HCT116 (cell line): ENCODE data around the gene SCYGR1. TPM values are rescaled to one million over a fixed set of nuclear protein-coding genes. Genes with fewer than 3 reads are reported as not detected.

ENCODE experiments used
- ATAC-seq: fragments of 200-7000 bp; cut with Tn5 transposase; 2 replicates; pipeline ENCODE4 v1.9.1; 2020; ENCODE audit warnings: mild to moderate bottlenecking, moderate library complexity
- BruUV-seq: library from RNA; stranded (reverse); fragments of 400-500 nt; replicated peaks from 2 replicates; lab custom pipeline; 2021; lab: Mats Ljungman, UMichigan
- CTCF ChIA-PET: fragments of 300-600 bp; sonication (Branson Sonifier 250); formaldehyde crosslinking; loops from one replicate; lab custom pipeline; 2021; ENCODE audit warnings: antibody characterized with exemption; lab: Charles Lee
- POLR2A ChIA-PET: fragments of 300-600, 350-600 bp; sonication (Branson Sonifier 250); formaldehyde crosslinking; loops from one replicate; lab custom pipeline; 2021; ENCODE audit warnings: antibody characterized with exemption; lab: Charles Lee
- RAD21 ChIA-PET, 2 experiments: fragments of 300-600 bp; sonication (Branson Sonifier 250); formaldehyde crosslinking; loops; one replicate each; lab custom pipeline; 2023; ENCODE audit warnings: low total read pairs in 2 of 2; ENCODE audit not compliant: uncharacterized antibody in 2 of 2, unreplicated experiment in 2 of 2, low non-redundant PET in 1 of 2; lab: Charles Lee
- DNase-seq: peaks from one replicate; pipeline ENCODE4 v3.0.0-alpha.2; 2010; ENCODE audit warnings: low read depth, low spot score
- H2AFZ ChIP-seq: fragments of 200-600 bp; shearing (Covaris generic), sonication (generic); 2 replicates; pipeline ENCODE4 v1.6.1; 2017; ENCODE audit warnings: low read depth, mixed run types, mixed read lengths, antibody characterized with exemption, low read length; ENCODE audit not compliant: poor library complexity, severe bottlenecking
- H3K27ac ChIP-seq: 2 replicates; pipeline ENCODE4 v1.5.1; 2012; ENCODE audit warnings: low read depth, low read length
- H3K27me3 ChIP-seq: fragments of 200-600 bp; sonication (generic); 2 replicates; pipeline ENCODE4 v1.6.1; 2016; ENCODE audit warnings: mixed run types, low read length, mixed read lengths; ENCODE audit not compliant: insufficient read depth
- H3K36me3 ChIP-seq, 2 experiments: fragments of 200-500 bp in 1 of 2; fragments of 200-600 bp in 1 of 2; sonication (Bioruptor generic) in 1 of 2; sonication (generic) in 1 of 2; 2 replicates each; pipeline versions ENCODE4 v1.5.1 to v1.6.1; 2014 to 2016; ENCODE audit warnings: low read length in 2 of 2, inconsistent platforms in 1 of 2, mixed read lengths in 1 of 2, mixed run types in 1 of 2; ENCODE audit not compliant: insufficient read depth in 2 of 2, control insufficient read depth in 1 of 2
- H3K4me1 ChIP-seq, 2 experiments: fragments of 200-600 bp in 1 of 2; sonication (generic) in 1 of 2; 2 replicates each; pipeline versions ENCODE4 v1.5.1 to v1.6.1; 2012 to 2017; ENCODE audit warnings: low read length in 2 of 2, inconsistent platforms in 1 of 2, mild to moderate bottlenecking in 1 of 2, mixed read lengths in 1 of 2, mixed run types in 1 of 2, moderate library complexity in 1 of 2; ENCODE audit not compliant: insufficient read depth in 2 of 2, control insufficient read depth in 1 of 2
- H3K4me2 ChIP-seq: fragments of 200-600 bp; sonication (generic); 2 replicates; pipeline ENCODE4 v1.6.1; 2017; ENCODE audit warnings: mixed run types, low read length, mixed read lengths
- H3K4me3 ChIP-seq, 2 experiments: fragments of 200-600 bp in 1 of 2; sonication (generic) in 1 of 2; replicated peaks in 1 of 2; 2 replicates each; pipeline ENCODE4 v1.5.1; 2011 to 2016; ENCODE audit warnings: low read length in 2 of 2, control low read depth in 1 of 2, low read depth in 1 of 2, mild to moderate bottlenecking in 1 of 2, mixed read lengths in 1 of 2, mixed run types in 1 of 2
- H3K79me2 ChIP-seq: fragments of 200-600 bp; sonication (generic); 2 replicates; pipeline ENCODE4 v1.6.1; 2017; ENCODE audit warnings: mild to moderate bottlenecking, mixed run types, low read length, moderate library complexity, mixed read lengths; ENCODE audit not compliant: insufficient read depth
- H3K9ac ChIP-seq: fragments of 200-600 bp; sonication (generic); 2 replicates; pipeline ENCODE4 v1.6.1; 2016; ENCODE audit warnings: low read length, mixed read lengths
- H3K9me2 ChIP-seq: fragments of 200-600 bp; sonication (generic), shearing (Covaris generic); 2 replicates; pipeline ENCODE4 v1.6.1; 2017; ENCODE audit warnings: mixed run types, mild to moderate bottlenecking, moderate library complexity; ENCODE audit not compliant: insufficient read depth
- H3K9me3 ChIP-seq, 2 experiments: fragments of 200-500 bp in 1 of 2; fragments of 200-600 bp in 1 of 2; sonication (Bioruptor generic) in 1 of 2; sonication (generic) in 1 of 2; 2 replicates each; pipeline ENCODE4 v1.6.1; 2014 to 2017; ENCODE audit warnings: low read length in 2 of 2, mixed read lengths in 2 of 2, inconsistent platforms in 1 of 2, low read depth in 1 of 2, mild to moderate bottlenecking in 1 of 2, mixed run types in 1 of 2, moderate library complexity in 1 of 2; ENCODE audit not compliant: control insufficient read depth in 1 of 2, insufficient read depth in 1 of 2
- H4K20me1 ChIP-seq: fragments of 200-600 bp; sonication (generic), shearing (Covaris generic); 2 replicates; pipeline ENCODE4 v1.6.1; 2017; ENCODE audit warnings: mixed run types, mild to moderate bottlenecking, moderate library complexity; ENCODE audit not compliant: insufficient read depth
- CBX3 ChIP-seq: IDR thresholded peaks from 2 replicates; pipeline ENCODE4 v1.6.1; 2012; ENCODE audit warnings: low read depth
- CTCF ChIP-seq, 3 experiments: fragments of 200-600 bp in 1 of 3; sonication (generic) in 1 of 3; IDR thresholded peaks in 2 of 3; conservative IDR thresholded peaks in 1 of 3; 2 replicates each; pipeline ENCODE4 v1.5.1; 2012 to 2017; ENCODE audit warnings: low read depth in 2 of 3, low read length in 2 of 3, antibody characterized with exemption in 1 of 3, borderline replicate concordance in 1 of 3, control low read depth in 1 of 3, mild to moderate bottlenecking in 1 of 3, mixed read lengths in 1 of 3, mixed run types in 1 of 3, moderate library complexity in 1 of 3; ENCODE audit not compliant: insufficient read depth in 1 of 3
- EGR1 ChIP-seq: IDR thresholded peaks from 2 replicates; pipeline ENCODE4 v1.6.1; 2012; ENCODE audit warnings: low read depth
- ELF1 ChIP-seq: IDR thresholded peaks from 2 replicates; pipeline ENCODE4 v1.6.1; 2012; ENCODE audit warnings: low read depth, borderline replicate concordance
- JUND ChIP-seq: IDR thresholded peaks from 2 replicates; pipeline ENCODE4 v1.6.1; 2012
- POLR2A ChIP-seq: IDR thresholded peaks from 2 replicates; pipeline ENCODE4 v1.7.0; 2011; ENCODE audit warnings: borderline replicate concordance; ENCODE audit not compliant: insufficient read depth, insufficient read length; ENCODE audit errors: extremely low read depth
- REST ChIP-seq: IDR thresholded peaks from 2 replicates; pipeline ENCODE4 v1.6.1; 2012; ENCODE audit warnings: low read depth
- SRF ChIP-seq: IDR thresholded peaks from 2 replicates; pipeline ENCODE4 v1.6.1; 2012; ENCODE audit warnings: low read depth
- TCF7L2 ChIP-seq: IDR thresholded peaks from 2 replicates; pipeline ENCODE4 v1.7.0; 2011; ENCODE audit warnings: borderline replicate concordance, inconsistent platforms; ENCODE audit not compliant: insufficient read depth, insufficient read length; ENCODE audit errors: extremely low read depth
- ZFX ChIP-seq: fragments of 450-650 bp; IDR thresholded peaks from 2 replicates; pipeline ENCODE4 v1.6.1; 2017
- intact Hi-C: fragments of 100-400 bp; cut with micrococcal nuclease; formaldehyde crosslinking; loops from 2 replicates; pipeline ENCODE4 v1.10.0; 2022
- total RNA-seq: library from RNA; stranded (reverse); gene quantifications from one replicate; pipeline ENCODE4 v1.2.1, GENCODE V29; 2021; ENCODE audit not compliant: unreplicated experiment

The SCYGR1 gene
- total RNA-seq, 1 experiment from 2014 or later = not detected

GRCh38 chr2:227374158-227374557 lies 13.6 kb downstream of the SCYGR1 start:
- POLR2A ChIA-PET = no interaction called here
- H2AFZ ChIP-seq = no peak overlapping the region
- no peaks in the 10 kb centered on the region for H3K9me2 ChIP-seq
- no TSS peak for BruUV-seq
- H3K4me1 ChIP-seq = no peaks in the 10 kb centered on the region
- no peaks in the 10 kb centered on the region for H4K20me1 ChIP-seq
- H3K79me2 ChIP-seq = no peaks in the 10 kb centered on the region
- no peak overlapping the region for H3K27ac ChIP-seq
- ATAC-seq = no peak
- TF ChIP-seq EGR1 (no peak), CBX3 (no peak), REST (no peak), TCF7L2 (no peak), POLR2A (no peak), JUND (no peak), CTCF (IDR thresholded peaks at IDR 0.05 in 2 of 3, conservative IDR thresholded peaks at IDR 0.05 in 1 of 3; ENCODE audit: borderline replicate concordance in 1 of 3, insufficient read depth in 1 of 3, low read depth in 2 of 3, low read length in 2 of 3) (no peak), ZFX (no peak), ELF1 (no peak), SRF (no peak)
- TF ChIP-seq, all 23 proteins: peak for 0
- no peaks in the 10 kb centered on the region for H3K27me3 ChIP-seq
- no peaks in the 10 kb centered on the region for H3K9me3 ChIP-seq
- ChIA-PET RAD21 (no interaction called here), CTCF (no interaction called here)
- intact Hi-C loops = no loop called here
- H3K4me3 ChIP-seq = no peak overlapping the region
- no peak overlapping the region for H3K9ac ChIP-seq
- DNase-seq = no peak
- no peaks in the 10 kb centered on the region for H3K36me3 ChIP-seq
- no peak overlapping the region for H3K4me2 ChIP-seq
